ENCODE data around the gene MYBPC2.
A peak's percentile ranks its signal among the peaks of the same experiment; 100 is the strongest.
"Not testable (repeated sequence)": the region's sequence is repeated elsewhere in the genome, so short reads cannot be mapped to it uniquely, and the experiment has no call there.

The MYBPC2 gene

GRCh38 chr19:50460161-50460765, 27.6 kb downstream of the MYBPC2 start:
- DNase-seq = no peak

GRCh38 chr19:50461066-50461875, 28.6 kb downstream of the MYBPC2 start:
- no peak for DNase-seq

GRCh38 chr19:50462970-50463369, 30.3 kb downstream of the MYBPC2 start:
- DNase-seq = no peak

GRCh38 chr19:50464348-50464747, 31.7 kb downstream of the MYBPC2 start:
- no peak for DNase-seq

- DNase-seq = no peak
These were observed 32.3 kb downstream of the MYBPC2 start for GRCh38 chr19:50465000-50465399.

GRCh38 chr19:50465986-50466705, 33.5 kb downstream of the MYBPC2 start:
- DNase-seq = no peak

- no peak for DNase-seq
These were observed 34.0 kb downstream of the MYBPC2 start for GRCh38 chr19:50466706-50467039.

- DNase-seq = no peak
These were observed 34.9 kb downstream of the MYBPC2 start for GRCh38 chr19:50467566-50467965.

GRCh38 chr19:50468818-50469217, 36.1 kb downstream of the MYBPC2 start:
- no peak for DNase-seq

- not testable (repeated sequence) for DNase-seq
These were observed 40.6 kb downstream of the MYBPC2 start for GRCh38 chr19:50473336-50473735.

GRCh38 chr19:50475101-50475568, 42.4 kb downstream of the MYBPC2 start:
- no peak for DNase-seq

GRCh38 chr19:50475736-50476223, 43.1 kb downstream of the MYBPC2 start:
- no peak for DNase-seq

GRCh38 chr19:50476224-50476906, 43.7 kb downstream of the MYBPC2 start, which contains the start of the genes EMC10 and GARIN5A:
Gene EMC10 (plus strand): TSS chr19:50476507. CDS start chr19:50476545, 38 bp downstream.
Gene GARIN5A (minus strand): TSS chr19:50476848. CDS start chr19:50476388, 460 bp downstream.
- peak; percentile 85 for DNase-seq

GRCh38 chr19:50476907-50477238, 44.2 kb downstream of the MYBPC2 start:
- no peak for DNase-seq

GRCh38 chr19:50477751-50478515, 45.2 kb downstream of the MYBPC2 start:
- no peak for DNase-seq

- no peak for DNase-seq
These were observed 46.4 kb downstream of the MYBPC2 start for GRCh38 chr19:50478901-50479715.

GRCh38 chr19:50479761-50480251, 47.1 kb downstream of the MYBPC2 start:
- DNase-seq = no peak

GRCh38 chr19:50480281-50481111, 47.8 kb downstream of the MYBPC2 start:
- DNase-seq = no peak

- DNase-seq = no peak
These were observed 48.9 kb downstream of the MYBPC2 start for GRCh38 chr19:50481351-50482149.
